GM19438 (cell line): Measurements from ENCODE around the gene SKIC3.

Experiments used
- ATAC-seq: cut with Tn5 transposase; IDR thresholded peaks from one replicate; pipeline ENCODE4 v1.9.1; 2021; ENCODE audit warnings: low read depth; ENCODE audit not compliant: unreplicated experiment

The SKIC3 gene

DNA sequence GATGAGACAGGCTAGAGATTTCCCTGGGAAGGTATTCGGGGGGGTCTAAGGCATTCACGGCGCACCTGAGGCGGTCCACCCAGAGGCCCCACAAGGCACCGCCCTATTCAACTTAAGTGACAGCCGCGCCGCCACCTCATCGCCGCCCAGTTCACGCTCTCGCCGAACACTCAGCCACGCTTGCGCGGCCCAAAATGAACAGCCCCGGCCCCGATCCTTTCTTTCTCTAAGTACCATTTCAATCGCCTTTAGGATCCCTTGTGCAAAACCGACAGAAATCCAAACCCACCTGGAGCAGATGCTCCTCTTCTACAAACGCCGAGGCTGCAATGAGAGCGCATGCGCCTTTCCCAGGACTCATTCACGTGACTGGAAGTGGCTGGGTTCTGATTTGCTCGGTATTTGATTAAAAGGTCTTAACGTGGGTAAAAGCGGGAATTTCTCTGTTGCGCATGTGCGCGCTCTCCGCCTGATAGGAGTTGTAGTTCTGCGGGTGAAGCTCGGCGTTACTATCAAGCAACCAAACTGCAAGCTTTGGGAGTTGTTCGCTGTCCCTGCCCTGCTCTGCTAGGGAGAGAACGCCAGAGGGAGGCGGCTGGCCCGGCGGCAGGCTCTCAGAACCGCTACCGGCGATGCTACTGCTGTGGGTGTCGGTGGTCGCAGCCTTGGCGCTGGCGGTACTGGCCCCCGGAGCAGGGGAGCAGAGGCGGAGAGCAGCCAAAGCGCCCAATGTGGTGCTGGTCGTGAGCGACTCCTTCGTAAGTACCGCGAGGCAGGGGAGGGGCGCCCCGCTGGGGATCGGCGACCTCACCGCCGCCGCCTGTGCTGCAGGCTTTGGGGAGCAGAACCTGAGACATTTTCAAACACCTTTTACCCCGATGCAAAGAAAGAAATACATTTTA is at the start of gene SKIC3, which contains the start of gene ARSK:
Gene SKIC3, minus strand, starts transcription at position 331 of the 902 bp plus-strand sequence. CDS start 7,827 bp downstream, outside the sequence.
Gene ARSK, plus strand, starts transcription at position 455 of the 902 bp plus-strand sequence. Its CDS starts 178 bp downstream, at position 633.
- ATAC-seq = peak; percentile 92

DNA sequence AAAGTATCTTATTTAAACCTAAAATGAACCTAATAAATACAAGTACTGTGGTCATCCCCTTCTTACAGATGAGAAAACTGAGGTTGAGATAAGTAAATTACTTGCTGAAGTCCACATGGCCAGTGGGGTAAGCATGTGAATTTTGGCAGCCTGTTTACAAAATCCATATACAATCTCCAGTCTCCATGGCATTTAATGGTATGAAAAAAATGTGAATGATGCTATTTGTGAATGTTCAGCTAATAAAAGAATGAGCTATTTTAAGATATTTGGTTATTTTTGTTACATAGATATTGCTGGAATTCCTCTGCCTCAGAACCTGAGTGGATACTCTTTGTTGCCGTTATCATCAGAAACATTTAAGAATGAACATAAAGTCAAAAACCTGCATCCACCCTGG is 45.8 kb upstream of the SKIC3 start:
- no peak for ATAC-seq

DNA sequence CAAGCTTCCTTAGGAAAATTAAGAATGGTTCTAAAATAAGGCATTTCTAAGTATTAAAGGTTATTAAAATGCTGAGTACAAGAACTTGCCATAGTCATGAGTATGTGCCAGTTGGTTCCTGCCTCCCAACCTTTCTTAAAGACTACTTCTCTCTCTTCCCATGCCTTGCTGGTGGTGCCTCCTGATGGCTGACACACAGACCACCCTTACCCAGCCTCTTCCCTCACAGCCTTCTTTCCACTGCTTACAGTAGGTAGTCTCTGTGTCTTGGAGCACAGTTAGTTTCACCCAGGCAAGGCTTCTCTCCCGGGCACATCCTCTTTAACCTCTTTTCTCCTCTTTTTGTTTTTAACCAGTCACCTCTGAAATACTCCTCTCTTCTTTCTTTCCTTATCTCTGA is 44.5 kb upstream of the SKIC3 start:
- no peak for ATAC-seq

DNA sequence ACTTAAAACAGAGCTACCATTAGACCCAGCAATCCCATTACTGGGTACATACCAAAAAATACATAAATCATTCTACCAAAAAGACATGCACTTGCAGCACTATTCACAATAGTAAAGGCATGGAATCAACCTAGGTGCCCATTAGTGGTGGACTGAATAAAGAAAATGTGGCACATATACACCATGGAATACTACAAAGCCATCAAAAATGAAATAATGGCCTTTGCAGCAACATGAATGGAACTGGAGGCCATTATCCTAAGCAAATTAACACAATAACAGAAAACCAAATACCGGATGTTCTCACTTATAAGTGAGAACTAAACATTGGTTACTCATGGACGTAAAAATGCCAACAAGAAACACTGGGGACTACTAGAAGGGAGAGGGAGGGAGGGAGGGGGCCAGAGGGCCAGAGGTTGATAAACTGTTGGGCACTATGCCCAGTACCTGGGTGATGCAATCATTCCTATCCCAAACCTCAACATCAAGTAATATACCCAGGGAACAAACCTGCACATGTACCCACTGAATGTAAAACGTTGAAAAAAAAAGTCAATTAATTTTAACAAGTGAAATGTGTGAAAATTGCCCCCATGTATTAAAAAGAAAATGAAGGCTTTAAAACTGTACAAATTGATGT is 40.6 kb upstream of the SKIC3 start:
- ATAC-seq = no peak

DNA sequence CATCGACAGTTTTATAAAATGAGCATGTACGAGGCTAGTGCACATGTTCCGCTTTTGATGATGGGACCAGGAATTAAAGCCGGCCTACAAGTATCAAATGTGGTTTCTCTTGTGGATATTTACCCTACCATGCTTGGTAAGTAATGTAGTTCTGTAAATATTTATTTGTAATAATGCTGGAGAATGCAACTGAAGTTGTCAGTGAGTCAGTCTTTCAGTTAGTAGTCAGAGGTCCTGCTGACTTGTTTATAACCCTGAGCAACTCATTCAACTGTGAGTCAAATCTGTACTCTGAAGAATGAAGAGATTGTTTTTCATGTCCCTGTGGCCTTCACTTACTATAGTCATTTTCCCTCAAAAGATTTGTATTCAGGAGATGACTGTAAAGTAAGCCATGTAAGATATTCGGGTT is 36.7 kb upstream of the SKIC3 start:
- no peak for ATAC-seq

DNA sequence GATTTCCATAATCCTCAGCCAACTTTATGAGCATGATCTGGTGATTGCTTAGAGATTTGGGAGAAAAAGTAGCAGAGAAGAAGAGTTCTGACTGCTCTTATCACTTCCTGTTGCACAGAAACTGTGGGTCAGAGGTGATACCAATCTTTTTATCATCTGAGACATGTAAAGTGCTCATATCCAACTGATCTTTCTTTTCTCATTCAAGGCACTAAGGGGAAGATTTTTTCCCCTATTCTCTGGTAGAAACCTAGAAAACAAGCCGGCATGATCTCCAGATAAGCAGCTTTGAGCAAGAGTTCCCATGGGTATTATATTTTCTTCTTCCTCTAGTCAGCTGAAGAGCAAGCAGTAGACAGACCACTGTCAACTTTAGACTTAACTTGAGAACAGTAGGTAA is 36.1 kb upstream of the SKIC3 start:
- ATAC-seq = no peak

DNA sequence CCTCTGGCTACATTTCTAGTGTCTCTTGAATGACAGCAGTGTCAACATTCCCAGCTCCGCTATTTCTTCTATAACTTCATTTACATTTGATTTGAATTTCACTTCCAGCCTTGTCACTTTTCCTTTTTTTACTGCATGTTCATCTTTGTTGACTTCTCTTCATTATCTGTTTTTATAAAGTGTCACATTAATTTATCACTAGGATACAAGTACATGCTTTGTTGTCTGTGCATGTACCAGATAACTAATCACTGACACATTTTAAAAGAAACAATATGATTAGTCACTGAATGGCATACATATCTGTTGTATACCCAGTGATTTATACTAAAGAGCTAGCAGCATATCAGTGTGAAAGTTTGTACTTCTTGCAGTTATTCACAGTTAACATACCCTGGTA is 29.2 kb upstream of the SKIC3 start:
- no peak for ATAC-seq

DNA sequence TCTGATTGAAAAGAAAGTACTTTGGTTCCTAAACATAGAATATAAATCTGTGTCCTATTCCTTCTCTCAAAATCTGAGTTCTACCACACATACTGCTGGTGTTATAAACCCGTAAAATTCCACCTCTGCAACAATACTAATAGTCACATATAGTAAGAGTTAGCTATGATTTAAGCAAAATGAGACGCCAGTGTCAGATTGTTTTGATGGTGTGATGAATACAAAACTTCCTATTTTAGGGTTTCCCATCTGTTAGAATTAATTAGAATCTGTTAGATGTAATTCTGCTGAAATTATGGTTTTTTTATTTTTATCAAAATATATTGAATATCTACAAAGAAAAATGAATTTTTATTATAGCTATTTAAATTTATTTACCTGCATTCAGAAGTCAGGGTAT is 26.8 kb upstream of the SKIC3 start:
- no peak for ATAC-seq

DNA sequence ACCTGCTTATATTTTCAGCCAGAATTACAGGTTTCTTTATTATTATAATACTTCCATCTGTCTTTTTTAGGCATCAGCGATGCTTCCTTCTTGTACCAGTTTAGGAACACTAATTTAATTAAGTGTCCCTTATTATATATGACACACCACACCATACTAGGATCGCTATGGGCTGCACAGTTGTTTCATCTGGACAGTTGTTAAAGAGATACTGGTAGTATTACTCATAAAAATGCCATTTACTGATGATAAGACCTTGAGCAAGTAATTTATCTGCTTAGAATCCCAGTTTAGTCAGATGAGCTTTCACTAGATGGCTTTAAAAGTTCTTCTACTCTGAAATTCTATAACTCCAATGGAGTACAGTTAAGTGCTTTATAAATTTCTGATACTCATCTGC is 17.2 kb upstream of the SKIC3 start:
- ATAC-seq = no peak

DNA sequence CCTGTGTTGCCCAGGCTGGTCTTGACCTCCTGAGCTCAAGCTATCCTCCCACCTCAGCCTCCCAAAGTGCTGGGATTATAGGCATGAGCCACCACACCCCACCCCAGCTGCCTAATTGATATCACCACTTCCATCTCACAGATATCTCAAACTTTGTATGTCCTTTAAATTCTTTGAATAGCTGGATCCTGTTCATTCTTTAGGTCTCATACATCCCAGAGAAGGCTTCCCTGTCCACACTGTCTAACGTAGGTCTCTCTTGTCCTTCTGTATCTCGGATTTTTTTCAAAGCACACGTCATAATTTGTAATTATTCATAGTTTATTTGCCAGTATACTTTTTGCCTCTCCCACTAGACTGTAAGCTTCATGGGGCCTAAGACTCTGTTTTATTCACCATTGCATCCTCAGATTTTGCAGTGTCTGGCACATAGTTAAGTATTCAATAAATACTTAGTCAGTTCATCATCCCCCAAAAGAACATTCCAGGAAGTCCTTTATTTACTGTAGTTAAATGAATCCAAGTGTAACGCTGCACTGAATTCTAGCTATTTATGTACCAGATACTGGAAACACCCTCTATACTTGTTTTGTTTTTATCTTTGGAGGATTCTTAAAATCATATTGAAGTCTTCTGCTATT is 10.6 kb upstream of the SKIC3 start:
- no peak for ATAC-seq

DNA sequence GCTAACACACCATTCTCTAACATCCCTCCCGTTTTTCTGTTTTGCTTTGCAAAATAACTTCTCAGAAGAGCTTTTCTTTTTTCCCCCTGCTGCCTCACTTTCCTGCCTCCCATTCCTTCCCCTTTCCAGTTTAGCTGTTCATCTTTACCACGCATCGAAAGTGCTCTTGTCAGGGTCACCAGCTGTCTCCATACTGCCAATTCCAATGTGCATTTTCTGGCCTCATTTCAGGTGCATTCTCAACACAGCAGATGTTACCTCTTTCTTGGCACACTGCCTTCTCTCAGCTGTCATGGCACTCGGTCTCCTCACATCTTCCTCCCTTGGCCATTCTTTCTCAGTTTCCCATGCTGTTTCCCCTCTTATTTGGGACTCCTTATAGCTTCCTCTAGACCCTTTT is 9.7 kb upstream of the SKIC3 start:
- no peak for ATAC-seq

DNA sequence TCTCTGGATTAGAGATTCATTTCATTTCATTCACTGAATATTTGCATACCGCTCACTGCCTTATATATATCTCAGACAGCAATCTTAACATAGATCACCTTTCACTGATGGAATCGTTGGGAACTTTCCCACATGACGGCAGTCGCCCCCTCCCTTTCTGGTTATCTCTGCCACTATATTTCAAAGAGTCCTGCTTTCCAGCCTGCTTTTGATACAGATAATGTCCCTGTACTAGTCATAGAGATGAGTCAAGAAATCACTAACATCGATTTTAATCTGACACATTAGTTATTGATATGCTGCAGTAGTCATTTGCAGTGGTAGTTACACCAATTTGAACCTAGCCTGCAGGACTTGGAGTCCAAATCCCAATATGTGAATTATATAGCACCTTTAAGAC is 8.6 kb upstream of the SKIC3 start:
- no peak for ATAC-seq

DNA sequence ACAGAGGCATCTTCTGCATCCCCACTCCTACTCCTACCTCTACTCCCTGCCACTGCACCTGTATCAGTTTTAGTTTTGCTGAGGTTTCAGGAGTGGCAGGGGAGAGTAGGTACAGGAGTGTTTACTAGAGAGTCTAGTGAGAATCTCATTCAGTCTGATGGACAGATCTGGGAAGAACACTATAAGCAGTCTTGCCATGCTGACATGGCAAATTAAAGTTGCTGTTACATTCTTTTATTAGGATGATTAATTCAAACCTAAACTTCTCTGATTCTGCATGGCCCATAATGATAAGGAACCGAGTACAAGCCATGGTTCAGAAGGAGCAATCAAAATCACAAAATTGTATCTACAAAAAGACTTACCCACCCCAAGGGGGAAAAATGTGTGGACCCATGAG is 7.5 kb upstream of the SKIC3 start:
- no peak for ATAC-seq

DNA sequence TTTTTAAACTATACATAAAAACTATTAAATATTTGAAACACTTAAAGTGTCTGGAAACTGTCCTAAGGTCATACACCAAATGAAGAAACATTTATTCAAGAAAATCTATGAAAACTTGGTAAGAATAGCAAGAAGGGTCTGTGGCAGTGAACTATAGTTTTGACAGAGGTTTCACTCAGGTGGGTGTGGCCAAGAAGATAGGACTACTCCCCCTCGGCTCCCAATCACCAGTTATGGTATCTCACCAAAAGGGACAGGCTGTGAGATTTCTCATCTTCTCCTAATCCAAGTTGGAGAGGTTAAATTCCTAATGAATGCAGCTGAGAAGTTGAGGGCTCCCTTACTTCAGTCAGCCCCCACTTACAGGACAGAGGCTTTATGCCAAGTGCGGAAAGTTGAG is 3.1 kb upstream of the SKIC3 start:
- ATAC-seq = no peak

DNA sequence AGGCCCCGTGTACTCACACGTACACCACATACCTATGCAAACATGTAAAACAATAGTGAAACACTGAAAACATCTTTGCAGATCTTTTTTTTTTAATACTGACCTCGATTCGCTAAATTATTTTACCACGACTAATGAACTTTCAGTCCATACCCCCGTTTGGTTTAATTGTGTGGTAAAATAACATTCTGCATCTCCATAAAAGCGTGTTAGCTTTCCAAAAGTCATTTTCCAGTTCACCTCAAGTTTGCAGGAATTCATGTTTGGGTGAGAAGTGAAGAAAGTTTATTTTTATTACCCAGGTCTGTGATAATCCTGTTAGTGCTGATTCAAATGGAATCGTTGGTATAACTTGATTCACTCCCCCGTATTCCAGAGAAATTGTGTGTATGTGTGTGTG is 776 bp upstream of the SKIC3 start:
- no peak for ATAC-seq

DNA sequence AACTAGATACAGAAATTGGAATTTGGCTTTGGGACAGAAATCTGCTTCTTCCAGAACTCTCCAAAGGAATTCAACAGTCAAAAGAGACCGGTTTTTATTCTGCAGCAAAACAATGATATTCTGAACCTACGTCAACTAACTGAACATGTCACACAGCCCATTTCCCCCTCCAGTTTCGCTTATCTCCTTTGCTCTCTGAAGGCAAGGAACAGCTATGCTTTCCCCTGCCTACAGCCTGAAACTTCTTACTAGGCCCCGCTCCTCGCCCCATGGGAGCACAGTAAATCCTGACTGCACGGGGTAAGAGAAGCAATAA is 488 bp downstream of the SKIC3 start:
- ATAC-seq = peak; percentile 22

DNA sequence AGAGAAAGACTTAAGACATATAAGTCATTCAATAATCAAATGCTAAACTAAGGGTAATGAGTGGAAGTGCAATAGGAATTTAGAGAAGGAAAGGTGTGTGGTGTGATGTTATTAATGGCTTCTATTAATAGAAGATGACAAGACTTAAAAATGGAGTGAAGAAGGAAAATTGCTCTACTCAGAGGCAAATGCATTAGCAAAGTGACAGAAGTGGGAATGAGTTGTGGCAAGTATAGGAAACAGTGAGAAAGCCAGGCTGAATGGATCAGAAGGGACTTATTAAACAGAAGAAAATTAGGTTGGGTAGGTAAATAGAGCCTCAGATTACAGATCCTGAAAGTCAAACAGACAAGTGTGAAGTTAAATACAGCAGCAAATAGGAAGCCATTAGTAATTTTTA is 5.7 kb downstream of the SKIC3 start:
- ATAC-seq = no peak

DNA sequence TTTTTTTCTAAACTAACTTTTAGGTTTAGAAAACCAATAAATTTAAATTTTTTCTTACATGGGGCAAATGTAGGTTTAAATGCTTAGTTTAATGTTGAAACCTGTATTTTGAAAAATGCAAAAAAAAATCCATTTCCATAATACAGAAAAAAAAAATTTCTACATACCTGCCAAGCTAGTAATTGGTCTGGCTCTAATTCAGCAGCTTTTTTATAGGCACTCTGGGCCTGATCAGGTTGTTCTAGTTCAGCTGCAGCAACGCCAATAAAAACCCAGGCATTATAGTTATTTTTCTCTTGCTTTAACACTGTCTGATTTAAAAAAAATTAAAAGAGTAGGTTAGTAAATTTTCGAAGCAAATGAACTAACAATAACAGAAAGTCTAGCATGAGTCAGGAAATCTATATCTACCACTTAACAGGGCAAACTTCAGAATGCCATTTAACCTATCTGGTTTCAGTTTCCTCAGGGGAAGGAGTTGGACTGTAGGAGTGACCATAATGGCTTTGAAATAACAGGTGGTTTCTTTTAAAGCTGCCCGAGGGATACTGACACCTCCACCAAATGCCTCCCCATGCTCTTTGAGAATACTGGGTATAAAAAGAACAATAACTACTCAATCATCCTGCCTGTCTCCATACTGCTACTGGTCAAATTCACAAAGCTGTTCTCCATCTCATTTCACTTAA is 11.6 kb downstream of the SKIC3 start:
- no peak for ATAC-seq

DNA sequence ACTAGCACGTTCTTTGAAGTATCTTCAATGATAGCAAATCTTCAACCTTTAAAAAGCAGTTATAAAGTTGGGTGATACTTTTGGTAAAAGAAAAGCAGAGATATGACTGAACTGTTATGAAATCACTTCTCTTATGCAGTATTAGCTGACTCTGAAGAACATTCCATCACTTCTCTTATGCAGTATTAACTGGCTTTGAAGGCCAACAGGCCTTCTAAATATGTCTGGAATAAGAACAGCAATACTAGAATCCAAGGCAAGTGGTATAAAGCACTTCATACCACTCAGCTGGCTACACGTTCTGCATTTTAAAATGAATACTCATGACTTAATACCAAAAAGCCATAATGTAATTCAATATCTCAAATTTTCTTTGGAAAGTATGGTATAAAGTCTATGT is 17.3 kb downstream of the SKIC3 start:
- no peak for ATAC-seq

DNA sequence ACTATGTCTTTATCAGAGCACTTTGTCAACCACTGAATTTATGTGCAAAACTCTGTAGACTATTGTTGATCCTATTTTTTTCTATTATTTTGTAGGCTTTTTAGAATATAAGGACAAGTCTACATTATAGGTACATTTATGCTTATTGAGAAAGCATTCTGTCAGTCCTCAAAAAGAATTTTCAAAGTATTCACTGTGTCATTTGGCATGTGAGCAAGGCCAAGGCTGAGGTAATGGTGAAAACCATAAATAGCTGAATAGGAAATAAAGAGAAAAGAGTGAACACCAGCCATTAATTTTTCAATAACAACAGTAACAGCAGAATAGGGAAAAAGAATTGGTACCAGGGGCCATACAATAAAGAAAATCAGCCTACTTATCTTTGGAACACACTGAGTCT is 21.0 kb downstream of the SKIC3 start:
- no peak for ATAC-seq

DNA sequence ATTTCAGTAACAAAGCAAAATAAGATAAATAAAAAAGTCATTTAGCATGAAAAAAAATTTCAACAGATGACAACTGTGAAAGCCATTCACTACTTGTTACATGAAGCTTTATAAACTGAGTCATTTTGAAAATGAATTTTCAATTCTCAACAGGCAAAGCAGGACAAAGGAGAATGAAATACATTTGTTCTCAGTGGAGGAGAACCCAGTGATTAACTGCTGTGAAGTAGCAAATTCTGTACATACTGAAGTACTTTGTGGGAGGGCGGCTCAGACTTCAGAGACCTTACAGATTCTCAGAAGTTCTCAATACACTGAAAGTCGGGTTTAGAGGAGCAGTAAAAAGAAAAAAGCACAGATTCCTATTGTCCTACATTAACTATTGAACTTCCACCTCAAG is 21.7 kb downstream of the SKIC3 start:
- no peak for ATAC-seq
